Measurements from ENCODE around the gene VSIR.
A peak's percentile ranks its signal among the peaks of the same experiment; 100 is the strongest.

DNA sequence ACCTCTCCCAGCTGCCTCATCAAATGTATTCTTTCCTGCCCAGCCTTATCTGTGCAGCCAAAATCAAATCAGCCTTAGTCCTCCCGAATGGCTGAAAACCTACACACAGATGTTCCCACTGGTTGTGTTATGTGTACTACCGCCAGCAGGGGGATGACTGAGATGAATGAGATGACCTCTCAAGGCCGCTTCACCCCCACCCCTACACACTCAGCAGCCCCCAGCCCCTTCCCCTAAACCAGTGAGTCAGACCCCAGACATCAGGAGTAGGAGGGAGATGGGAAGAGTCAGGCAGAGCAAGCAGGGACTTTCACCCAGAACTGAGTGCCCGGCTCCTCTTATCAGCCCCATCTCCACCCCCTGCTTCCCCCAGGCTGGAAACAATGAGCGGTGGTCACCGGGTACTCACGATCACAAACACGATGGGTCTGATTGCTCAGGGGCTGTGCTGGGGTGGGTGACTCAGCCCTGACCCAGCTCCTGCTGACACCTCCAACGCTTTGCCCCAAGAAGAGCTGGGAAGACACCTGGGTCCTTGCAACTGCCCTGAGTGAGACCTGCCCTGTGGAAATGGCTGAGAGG is 47.2 kb downstream of the VSIR start:
- TF ChIP-seq, protein P1, sequence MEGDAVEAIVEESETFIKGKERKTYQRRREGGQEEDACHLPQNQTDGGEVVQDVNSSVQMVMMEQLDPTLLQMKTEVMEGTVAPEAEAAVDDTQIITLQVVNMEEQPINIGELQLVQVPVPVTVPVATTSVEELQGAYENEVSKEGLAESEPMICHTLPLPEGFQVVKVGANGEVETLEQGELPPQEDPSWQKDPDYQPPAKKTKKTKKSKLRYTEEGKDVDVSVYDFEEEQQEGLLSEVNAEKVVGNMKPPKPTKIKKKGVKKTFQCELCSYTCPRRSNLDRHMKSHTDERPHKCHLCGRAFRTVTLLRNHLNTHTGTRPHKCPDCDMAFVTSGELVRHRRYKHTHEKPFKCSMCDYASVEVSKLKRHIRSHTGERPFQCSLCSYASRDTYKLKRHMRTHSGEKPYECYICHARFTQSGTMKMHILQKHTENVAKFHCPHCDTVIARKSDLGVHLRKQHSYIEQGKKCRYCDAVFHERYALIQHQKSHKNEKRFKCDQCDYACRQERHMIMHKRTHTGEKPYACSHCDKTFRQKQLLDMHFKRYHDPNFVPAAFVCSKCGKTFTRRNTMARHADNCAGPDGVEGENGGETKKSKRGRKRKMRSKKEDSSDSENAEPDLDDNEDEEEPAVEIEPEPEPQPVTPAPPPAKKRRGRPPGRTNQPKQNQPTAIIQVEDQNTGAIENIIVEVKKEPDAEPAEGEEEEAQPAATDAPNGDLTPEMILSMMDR (IDR thresholded peaks at IDR 0.05 in 2 of 3, conservative IDR thresholded peaks at IDR 0.05 in 1 of 3; ENCODE audit: borderline replicate concordance in 1 of 3, insufficient read depth in 1 of 3, low read depth in 2 of 3, low read length in 2 of 3) = peak; percentile 37 to 60 (median 60); a peak in 5 of 6 replicates
- no peak for TF ChIP-seq EZH2 (IDR thresholded peaks at IDR 0.05)
- TF ChIP-seq, protein P2, sequence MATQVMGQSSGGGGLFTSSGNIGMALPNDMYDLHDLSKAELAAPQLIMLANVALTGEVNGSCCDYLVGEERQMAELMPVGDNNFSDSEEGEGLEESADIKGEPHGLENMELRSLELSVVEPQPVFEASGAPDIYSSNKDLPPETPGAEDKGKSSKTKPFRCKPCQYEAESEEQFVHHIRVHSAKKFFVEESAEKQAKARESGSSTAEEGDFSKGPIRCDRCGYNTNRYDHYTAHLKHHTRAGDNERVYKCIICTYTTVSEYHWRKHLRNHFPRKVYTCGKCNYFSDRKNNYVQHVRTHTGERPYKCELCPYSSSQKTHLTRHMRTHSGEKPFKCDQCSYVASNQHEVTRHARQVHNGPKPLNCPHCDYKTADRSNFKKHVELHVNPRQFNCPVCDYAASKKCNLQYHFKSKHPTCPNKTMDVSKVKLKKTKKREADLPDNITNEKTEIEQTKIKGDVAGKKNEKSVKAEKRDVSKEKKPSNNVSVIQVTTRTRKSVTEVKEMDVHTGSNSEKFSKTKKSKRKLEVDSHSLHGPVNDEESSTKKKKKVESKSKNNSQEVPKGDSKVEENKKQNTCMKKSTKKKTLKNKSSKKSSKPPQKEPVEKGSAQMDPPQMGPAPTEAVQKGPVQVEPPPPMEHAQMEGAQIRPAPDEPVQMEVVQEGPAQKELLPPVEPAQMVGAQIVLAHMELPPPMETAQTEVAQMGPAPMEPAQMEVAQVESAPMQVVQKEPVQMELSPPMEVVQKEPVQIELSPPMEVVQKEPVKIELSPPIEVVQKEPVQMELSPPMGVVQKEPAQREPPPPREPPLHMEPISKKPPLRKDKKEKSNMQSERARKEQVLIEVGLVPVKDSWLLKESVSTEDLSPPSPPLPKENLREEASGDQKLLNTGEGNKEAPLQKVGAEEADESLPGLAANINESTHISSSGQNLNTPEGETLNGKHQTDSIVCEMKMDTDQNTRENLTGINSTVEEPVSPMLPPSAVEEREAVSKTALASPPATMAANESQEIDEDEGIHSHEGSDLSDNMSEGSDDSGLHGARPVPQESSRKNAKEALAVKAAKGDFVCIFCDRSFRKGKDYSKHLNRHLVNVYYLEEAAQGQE (IDR thresholded peaks at IDR 0.05; ENCODE audit: low read depth) = no peak
- no peak for TF ChIP-seq POLR2AphosphoS5 (IDR thresholded peaks at IDR 0.05; ENCODE audit: low read depth, low read length)
- TF ChIP-seq RAD21 (IDR thresholded peaks at IDR 0.05; ENCODE audit: low read depth) = no peak; the same call in none of the 2 replicates
- TF ChIP-seq, protein P3, sequence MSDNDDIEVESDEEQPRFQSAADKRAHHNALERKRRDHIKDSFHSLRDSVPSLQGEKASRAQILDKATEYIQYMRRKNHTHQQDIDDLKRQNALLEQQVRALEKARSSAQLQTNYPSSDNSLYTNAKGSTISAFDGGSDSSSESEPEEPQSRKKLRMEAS (IDR thresholded peaks at IDR 0.05) = no peak
- TF ChIP-seq, protein P4, sequence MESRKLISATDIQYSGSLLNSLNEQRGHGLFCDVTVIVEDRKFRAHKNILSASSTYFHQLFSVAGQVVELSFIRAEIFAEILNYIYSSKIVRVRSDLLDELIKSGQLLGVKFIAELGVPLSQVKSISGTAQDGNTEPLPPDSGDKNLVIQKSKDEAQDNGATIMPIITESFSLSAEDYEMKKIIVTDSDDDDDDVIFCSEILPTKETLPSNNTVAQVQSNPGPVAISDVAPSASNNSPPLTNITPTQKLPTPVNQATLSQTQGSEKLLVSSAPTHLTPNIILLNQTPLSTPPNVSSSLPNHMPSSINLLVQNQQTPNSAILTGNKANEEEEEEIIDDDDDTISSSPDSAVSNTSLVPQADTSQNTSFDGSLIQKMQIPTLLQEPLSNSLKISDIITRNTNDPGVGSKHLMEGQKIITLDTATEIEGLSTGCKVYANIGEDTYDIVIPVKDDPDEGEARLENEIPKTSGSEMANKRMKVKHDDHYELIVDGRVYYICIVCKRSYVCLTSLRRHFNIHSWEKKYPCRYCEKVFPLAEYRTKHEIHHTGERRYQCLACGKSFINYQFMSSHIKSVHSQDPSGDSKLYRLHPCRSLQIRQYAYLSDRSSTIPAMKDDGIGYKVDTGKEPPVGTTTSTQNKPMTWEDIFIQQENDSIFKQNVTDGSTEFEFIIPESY (IDR thresholded peaks at IDR 0.05; ENCODE audit: extremely low read depth, insufficient replicate concordance, low read length) = no peak
- TF ChIP-seq POLR2A (IDR thresholded peaks at IDR 0.05; ENCODE audit: borderline replicate concordance, extremely low read depth, insufficient read depth, insufficient read length) = no peak
- TF ChIP-seq CEBPB (IDR thresholded peaks at IDR 0.05; ENCODE audit: low read depth) = no peak
- TF ChIP-seq TCF7L2 (IDR thresholded peaks at IDR 0.05; ENCODE audit: borderline replicate concordance, extremely low read depth, insufficient read depth, insufficient read length) = no peak
- no peak for TF ChIP-seq EZH2phosphoT487 (IDR thresholded peaks at IDR 0.05; ENCODE audit: borderline replicate concordance)
- TF ChIP-seq JUND (IDR thresholded peaks at IDR 0.05) = no peak

All from HCT116 (cell line).